ENCODE measurements around the gene POLR2A.

The POLR2A gene

GRCh38 chr17:7508846-7509245, 24.7 kb downstream of the POLR2A start:
- no peak for DNase-seq (ENCODE audit: low spot score)

DNA sequence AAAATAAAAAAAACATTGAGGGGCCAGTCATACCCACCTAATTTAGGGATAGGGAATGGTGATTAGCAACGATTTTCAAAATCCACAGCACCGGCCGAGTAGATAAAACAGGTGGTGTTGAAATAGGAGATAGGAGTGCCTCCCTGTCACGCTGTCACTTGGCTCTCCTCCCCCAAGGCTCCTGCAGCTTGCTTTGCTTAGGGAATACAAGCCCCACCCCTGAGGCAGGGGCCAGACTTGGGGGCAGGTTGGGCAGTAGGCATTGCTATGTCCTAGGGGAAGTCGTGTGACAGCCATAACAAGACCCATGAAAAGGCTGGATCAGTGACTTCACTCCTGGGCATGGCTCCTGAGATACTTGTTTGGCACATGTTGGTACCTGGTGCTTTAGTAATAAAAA, 25.8 kb downstream of the POLR2A start:
- DNase-seq (ENCODE audit: low spot score), result no peak

GRCh38 chr17:7511108-7511507, 26.9 kb downstream of the POLR2A start:
- no peak for DNase-seq (ENCODE audit: low spot score)

DNA sequence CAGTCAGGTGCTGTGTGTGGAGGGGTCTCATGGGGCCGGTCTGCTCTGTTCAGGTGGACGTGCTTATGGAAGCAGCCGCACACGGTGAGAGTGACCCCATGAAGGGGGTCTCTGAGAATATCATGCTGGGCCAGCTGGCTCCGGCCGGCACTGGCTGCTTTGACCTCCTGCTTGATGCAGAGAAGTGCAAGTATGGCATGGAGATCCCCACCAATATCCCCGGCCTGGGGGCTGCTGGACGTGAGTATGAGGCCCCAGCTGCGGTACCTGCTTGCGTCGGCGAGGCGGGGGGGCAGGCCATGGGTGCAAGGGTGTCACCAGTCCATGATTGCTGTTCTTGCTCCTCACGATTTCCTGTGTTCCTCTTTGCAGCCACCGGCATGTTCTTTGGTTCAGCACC, 27.9 kb downstream of the POLR2A start:
- no peak for DNase-seq (ENCODE audit: low spot score)

DNA sequence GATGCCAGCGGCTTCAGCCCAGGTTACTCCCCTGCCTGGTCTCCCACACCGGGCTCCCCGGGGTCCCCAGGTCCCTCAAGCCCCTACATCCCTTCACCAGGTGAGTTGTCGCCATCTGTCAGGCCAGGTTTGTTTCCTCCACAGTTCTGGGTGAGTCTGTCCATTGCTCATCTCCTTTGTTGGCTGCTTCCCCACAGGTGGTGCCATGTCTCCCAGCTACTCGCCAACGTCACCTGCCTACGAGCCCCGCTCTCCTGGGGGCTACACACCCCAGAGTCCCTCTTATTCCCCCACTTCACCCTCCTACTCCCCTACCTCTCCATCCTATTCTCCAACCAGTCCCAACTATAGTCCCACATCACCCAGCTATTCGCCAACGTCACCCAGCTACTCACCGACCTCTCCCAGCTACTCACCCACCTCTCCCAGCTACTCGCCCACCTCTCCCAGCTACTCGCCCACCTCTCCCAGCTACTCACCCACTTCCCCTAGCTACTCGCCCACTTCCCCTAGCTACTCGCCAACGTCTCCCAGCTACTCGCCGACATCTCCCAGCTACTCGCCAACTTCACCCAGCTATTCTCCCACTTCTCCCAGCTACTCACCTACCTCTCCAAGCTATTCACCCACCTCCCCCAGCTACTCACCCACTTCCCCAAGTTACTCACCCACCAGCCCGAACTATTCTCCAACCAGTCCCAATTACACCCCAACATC, 28.8 kb downstream of the POLR2A start:
- no peak for DNase-seq (ENCODE audit: low spot score)

- DNase-seq (ENCODE audit: low spot score), result no peak
Observed at GRCh38 chr17:7513850-7514419, 29.8 kb downstream of the POLR2A start.

GRCh38 chr17:7515911-7516610, 31.9 kb downstream of the POLR2A start:
- no peak for DNase-seq (ENCODE audit: low spot score)

DNA sequence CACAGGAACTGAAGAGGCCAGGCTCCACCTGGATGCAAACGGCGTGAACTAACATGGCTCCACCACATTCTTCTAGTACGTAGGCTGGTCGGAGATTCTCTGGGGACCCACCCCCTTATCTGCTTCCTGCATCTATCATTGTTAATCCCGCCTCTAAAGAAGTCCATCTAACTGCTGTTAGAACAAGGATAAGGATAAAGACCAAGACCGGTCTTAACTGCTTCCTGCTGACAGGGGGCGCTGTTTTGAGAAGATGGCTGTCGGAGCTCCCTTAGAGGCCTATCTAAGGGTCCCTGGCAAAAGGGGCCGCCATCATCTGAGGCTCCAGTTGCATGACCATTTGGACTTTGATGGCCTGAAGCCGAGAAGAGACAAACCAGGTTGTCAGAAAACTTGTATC, 38.9 kb downstream of the POLR2A start:
- DNase-seq (ENCODE audit: low spot score), result no peak

DNA sequence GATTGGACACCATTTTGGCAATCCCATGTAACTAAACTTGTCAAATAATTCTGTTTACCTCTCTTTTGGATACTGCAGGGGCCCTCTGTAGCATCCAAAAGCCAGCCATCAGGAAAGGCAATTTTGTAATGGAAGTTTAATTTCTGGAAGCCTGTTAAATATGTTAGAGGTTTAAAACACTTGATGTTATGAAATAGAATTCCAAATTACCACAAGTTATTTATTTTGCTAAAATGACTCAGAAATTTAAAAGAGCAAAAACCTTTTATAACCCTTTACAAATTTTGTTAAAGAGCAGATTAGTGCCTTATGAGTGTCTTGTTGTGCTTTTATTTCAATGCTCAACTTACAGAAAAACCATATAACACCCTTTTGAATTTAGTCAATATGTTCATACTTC, 44.7 kb downstream of the POLR2A start:
- DNase-seq (ENCODE audit: low spot score), result no peak

GRCh38 chr17:7530023-7530900, 46.1 kb downstream of the POLR2A start:
- no peak for DNase-seq (ENCODE audit: low spot score)

- DNase-seq (ENCODE audit: low spot score), result no peak
Observed at GRCh38 chr17:7538050-7538449, 53.9 kb downstream of the POLR2A start.

DNA sequence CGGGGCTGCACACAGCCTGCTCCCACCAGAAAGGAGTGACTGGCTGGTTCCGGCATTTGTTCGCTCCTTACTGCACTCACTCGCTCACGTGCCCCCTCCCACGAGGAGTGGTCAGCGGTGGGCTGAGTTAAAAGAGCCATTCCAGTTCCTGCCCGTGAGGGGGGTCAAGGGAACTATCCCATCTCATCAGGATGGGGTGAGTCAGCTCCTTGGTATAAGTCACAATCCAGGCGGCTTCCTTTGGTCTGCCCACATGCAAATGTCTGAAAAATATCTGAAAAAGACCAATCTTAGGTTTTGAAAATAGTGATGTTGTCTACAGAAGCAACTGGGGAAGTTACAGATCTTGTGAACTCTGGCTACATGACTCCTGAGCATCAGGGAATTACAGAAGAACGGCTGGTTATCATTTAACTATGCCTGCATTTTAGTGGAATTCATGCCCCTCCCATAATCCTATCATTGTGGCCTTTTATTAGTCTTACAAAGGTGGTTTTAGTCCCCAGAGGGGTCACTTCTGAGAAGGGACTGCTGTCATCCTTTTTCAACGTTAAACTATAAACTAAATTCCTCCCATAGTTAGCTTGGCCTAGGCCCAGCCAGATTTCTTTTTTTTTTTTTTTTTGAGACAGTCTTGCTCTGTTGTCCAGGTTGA, 54.9 kb downstream of the POLR2A start:
- no peak for DNase-seq (ENCODE audit: low spot score)

DNA sequence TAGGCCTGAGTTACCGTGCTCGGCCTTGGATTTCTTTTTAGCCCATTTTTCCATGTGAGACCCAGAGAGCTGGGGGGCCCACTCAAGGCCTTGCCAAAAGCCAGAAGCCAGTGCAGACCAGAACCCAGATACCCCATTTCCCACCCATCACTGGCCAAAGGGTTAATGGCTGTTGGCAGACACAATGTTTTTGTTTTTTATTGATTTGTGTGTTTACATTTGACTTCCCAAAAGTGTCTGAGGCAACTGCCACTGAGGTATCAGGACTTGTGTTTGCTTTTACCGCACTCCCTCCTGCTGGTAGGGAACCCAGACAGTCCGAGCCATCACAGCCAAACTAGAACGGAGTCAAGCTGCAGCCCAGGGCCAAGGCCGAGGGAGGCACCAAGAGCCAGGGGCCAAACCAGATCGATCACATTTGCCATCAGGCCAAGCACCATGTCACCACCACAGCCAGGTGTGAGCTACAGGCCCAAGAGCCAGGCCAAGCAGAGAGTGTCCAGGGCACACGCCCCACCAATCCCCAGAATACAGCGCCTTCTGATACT, 57.0 kb downstream of the POLR2A start:
- no peak for DNase-seq (ENCODE audit: low spot score)

GRCh38 chr17:7544911-7545310, 60.7 kb downstream of the POLR2A start:
- DNase-seq (ENCODE audit: low spot score), result no peak

DNA sequence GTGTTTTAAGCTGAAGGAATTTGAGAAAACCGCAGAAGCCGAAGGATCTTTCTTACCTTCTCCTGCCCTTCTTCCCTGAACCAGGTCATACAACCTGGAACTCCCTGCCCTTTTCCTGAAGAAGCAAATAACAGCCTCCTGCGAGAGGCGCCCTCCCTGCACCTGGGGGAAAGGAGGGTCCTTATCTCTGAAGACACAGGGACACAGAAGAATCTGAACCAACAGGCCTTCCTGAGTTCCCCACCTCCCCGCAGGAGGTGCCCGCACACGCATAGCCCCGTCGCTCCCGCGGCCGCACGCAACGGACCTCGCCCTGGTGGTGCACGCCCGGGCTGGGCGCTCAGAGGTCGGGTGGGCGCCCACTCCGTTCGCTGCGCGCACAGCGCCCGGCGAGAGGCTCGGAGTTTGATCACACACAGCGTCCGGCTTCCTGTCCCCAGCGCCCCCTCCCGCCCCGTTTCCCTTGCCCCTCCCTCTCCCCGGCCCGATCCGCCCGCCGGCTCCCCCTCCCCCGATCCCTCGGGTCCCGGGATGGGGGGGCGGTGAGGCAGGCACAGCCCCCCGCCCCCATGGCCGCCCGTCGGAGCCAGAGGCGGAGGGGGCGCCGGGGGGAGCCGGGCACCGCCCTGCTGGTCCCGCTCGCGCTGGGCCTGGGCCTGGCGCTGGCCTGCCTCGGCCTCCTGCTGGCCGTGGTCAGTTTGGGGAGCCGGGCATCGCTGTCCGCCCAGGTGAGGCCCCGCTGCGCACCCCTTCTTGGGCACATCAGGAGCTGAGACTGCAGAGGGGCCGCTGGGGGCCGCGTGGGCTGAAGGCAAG, 64.6 kb downstream of the POLR2A start, which contains the start of gene TNFSF12:
TNFSF12 (plus strand) TSS at position 474 of the 816 bp plus-strand sequence; CDS start at position 570, 96 bp downstream.
- peak; percentile 42 for DNase-seq (ENCODE audit: low spot score)
